K562 (cell line): ENCODE measurements around the gene LANCL3. TPM values are rescaled to one million over a fixed set of nuclear protein-coding genes. Genes with fewer than 3 reads are reported as not detected.

Source experiments
- HNRNPLL ChIP-seq: fragments of 200-400 bp; formaldehyde crosslinking; IDR thresholded peaks from 2 replicates; pipeline ENCODE4 v1.6.1; 2017; ENCODE audit warnings: low read length, low read depth, mild to moderate bottlenecking; ENCODE audit not compliant: poor library complexity, severe bottlenecking
- MBD2 ChIP-seq: sonication (generic); IDR thresholded peaks from 2 replicates; pipeline ENCODE4 v1.6.1; 2016; ENCODE audit warnings: low read depth, borderline replicate concordance
- ZNF644 ChIP-seq: fragments of 200-800 bp; sonication (Bioruptor generic); IDR thresholded peaks from 2 replicates; pipeline ENCODE4 v1.6.1; 2016; ENCODE audit warnings: low read depth, missing genetic modification characterization, missing compliant biosample characterization
- polyA plus RNA-seq, 8 experiments: library from polyadenylated mRNA; depleted of rRNA in 4 of 8; stranded (reverse) in 5 of 8; unstranded in 3 of 8; fragments of >200 nt; fragmentation: Nextera tagmentation in 2 of 8; fragmentation: Illumina TruSeq in 1 of 8; extraction: Ambion mirVana in 2 of 8; extraction: Trizol in 1 of 8; gene quantifications; 2 replicates each; pipeline versions ENCODE4 v1.2.1 to v1.2.3, GENCODE V29; 2011 to 2014; ENCODE audit warnings: inconsistent platforms in 1 of 8, missing spikeins in 1 of 8
- total RNA-seq, 7 experiments: library from RNA; depleted of rRNA in 6 of 7; stranded (reverse); fragments of >200 nt in 6 of 7; fragmentation: Illumina TruSeq in 2 of 7; extraction: Trizol in 2 of 7; gene quantifications; 2 replicates each; pipeline versions ENCODE4 v1.2.1 to v1.2.3, GENCODE V29; 2011 to 2021; ENCODE audit warnings: low replicate concordance in 1 of 7
- TF ChIP-seq, protein P1 (sequence below): fragments of 200-600 bp; sonication (generic); IDR thresholded peaks from one replicate; pipeline ENCODE4 v1.6.1; 2012; ENCODE audit warnings: mild to moderate bottlenecking, low read depth, low read length, inconsistent platforms

LANCL3 gene
- total and polyA plus RNA-seq, 9 of the 15 experiments (the other 6 are each of a cell fraction or from before 2014, with no cell fraction given) = 0.41 to 1.5 (median 0.58) TPM

DNA sequence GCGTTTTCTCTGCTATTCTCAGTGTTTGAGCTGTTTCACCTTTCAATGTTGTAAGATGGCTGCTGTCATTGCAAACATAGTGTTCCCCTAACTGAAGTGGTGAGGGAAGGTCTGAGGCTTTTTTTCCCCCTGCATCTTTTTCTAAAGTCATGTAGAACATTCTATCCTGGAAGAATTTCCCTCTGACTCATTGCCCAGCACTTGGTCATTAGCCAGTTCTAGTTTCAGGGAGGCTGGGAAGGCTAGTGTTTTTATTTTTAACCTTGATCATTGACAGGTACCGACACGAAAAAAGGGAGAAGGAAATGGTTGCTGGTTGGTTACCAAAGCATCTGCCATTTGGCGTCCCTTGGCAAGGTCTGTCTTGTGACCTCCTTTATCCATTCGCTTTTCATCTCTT lies 6.6 kb downstream of the LANCL3 start (continued):
- TF ChIP-seq, protein P1, sequence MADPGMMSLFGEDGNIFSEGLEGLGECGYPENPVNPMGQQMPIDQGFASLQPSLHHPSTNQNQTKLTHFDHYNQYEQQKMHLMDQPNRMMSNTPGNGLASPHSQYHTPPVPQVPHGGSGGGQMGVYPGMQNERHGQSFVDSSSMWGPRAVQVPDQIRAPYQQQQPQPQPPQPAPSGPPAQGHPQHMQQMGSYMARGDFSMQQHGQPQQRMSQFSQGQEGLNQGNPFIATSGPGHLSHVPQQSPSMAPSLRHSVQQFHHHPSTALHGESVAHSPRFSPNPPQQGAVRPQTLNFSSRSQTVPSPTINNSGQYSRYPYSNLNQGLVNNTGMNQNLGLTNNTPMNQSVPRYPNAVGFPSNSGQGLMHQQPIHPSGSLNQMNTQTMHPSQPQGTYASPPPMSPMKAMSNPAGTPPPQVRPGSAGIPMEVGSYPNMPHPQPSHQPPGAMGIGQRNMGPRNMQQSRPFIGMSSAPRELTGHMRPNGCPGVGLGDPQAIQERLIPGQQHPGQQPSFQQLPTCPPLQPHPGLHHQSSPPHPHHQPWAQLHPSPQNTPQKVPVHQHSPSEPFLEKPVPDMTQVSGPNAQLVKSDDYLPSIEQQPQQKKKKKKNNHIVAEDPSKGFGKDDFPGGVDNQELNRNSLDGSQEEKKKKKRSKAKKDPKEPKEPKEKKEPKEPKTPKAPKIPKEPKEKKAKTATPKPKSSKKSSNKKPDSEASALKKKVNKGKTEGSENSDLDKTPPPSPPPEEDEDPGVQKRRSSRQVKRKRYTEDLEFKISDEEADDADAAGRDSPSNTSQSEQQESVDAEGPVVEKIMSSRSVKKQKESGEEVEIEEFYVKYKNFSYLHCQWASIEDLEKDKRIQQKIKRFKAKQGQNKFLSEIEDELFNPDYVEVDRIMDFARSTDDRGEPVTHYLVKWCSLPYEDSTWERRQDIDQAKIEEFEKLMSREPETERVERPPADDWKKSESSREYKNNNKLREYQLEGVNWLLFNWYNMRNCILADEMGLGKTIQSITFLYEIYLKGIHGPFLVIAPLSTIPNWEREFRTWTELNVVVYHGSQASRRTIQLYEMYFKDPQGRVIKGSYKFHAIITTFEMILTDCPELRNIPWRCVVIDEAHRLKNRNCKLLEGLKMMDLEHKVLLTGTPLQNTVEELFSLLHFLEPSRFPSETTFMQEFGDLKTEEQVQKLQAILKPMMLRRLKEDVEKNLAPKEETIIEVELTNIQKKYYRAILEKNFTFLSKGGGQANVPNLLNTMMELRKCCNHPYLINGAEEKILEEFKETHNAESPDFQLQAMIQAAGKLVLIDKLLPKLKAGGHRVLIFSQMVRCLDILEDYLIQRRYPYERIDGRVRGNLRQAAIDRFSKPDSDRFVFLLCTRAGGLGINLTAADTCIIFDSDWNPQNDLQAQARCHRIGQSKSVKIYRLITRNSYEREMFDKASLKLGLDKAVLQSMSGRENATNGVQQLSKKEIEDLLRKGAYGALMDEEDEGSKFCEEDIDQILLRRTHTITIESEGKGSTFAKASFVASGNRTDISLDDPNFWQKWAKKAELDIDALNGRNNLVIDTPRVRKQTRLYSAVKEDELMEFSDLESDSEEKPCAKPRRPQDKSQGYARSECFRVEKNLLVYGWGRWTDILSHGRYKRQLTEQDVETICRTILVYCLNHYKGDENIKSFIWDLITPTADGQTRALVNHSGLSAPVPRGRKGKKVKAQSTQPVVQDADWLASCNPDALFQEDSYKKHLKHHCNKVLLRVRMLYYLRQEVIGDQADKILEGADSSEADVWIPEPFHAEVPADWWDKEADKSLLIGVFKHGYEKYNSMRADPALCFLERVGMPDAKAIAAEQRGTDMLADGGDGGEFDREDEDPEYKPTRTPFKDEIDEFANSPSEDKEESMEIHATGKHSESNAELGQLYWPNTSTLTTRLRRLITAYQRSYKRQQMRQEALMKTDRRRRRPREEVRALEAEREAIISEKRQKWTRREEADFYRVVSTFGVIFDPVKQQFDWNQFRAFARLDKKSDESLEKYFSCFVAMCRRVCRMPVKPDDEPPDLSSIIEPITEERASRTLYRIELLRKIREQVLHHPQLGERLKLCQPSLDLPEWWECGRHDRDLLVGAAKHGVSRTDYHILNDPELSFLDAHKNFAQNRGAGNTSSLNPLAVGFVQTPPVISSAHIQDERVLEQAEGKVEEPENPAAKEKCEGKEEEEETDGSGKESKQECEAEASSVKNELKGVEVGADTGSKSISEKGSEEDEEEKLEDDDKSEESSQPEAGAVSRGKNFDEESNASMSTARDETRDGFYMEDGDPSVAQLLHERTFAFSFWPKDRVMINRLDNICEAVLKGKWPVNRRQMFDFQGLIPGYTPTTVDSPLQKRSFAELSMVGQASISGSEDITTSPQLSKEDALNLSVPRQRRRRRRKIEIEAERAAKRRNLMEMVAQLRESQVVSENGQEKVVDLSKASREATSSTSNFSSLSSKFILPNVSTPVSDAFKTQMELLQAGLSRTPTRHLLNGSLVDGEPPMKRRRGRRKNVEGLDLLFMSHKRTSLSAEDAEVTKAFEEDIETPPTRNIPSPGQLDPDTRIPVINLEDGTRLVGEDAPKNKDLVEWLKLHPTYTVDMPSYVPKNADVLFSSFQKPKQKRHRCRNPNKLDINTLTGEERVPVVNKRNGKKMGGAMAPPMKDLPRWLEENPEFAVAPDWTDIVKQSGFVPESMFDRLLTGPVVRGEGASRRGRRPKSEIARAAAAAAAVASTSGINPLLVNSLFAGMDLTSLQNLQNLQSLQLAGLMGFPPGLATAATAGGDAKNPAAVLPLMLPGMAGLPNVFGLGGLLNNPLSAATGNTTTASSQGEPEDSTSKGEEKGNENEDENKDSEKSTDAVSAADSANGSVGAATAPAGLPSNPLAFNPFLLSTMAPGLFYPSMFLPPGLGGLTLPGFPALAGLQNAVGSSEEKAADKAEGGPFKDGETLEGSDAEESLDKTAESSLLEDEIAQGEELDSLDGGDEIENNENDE = no peak
- TF ChIP-seq HNRNPLL (no peak), ZNF644 (tag) (no peak), MBD2 (no peak)
- TF ChIP-seq, all 486 proteins: peak for 0
